Muscle of leg (tissue), 11 donors: ENCODE results near the gene TOR1A. TPM values are rescaled to one million over a fixed set of nuclear protein-coding genes. Genes with fewer than 3 reads are reported as not detected.
A peak's percentile ranks its signal among the peaks of the same experiment; 100 is the strongest.

ENCODE experiments used
- DNase-seq: peaks from one replicate; pipeline ENCODE4 v3.0.0; 2013
- H3K27ac ChIP-seq: one replicate; pipeline ENCODE4 v1.5.1; 2013; ENCODE audit warnings: mild to moderate bottlenecking, low read length, control low read depth
- H3K27me3 ChIP-seq: one replicate; pipeline ENCODE4 v1.6.1; 2013; ENCODE audit warnings: low read length; ENCODE audit not compliant: control insufficient read depth, insufficient read depth
- H3K36me3 ChIP-seq: one replicate; pipeline ENCODE4 v1.6.1; 2013; ENCODE audit warnings: low read length; ENCODE audit not compliant: control insufficient read depth, insufficient read depth
- H3K4me1 ChIP-seq: one replicate; pipeline ENCODE4 v1.6.1; 2013; ENCODE audit warnings: low read length; ENCODE audit not compliant: control insufficient read depth, insufficient read depth
- H3K4me3 ChIP-seq: one replicate; pipeline ENCODE4 v1.5.1; 2013; ENCODE audit warnings: low read length, control low read depth
- H3K9me3 ChIP-seq: replicated peaks from 2 replicates; pipeline ENCODE4 v1.6.1; 2013; ENCODE audit warnings: low read depth, low read length; ENCODE audit not compliant: control insufficient read depth
- WGBS: methylation state at CpG from one replicate; pipeline ENCODE4 v1.1.5; 2013; ENCODE audit warnings: missing lambda C conversion rate; ENCODE audit not compliant: insufficient coverage; 5-methylcytosine and 5-hydroxymethylcytosine counted together
- polyA plus RNA-seq, 8 donors: library from polyadenylated mRNA; unstranded; fragments of 120-200 nt; gene quantifications; one replicate each; pipeline versions ENCODE4 v1.2.1 to v1.2.3, GENCODE V29; 2013; ENCODE audit warnings: inconsistent platforms in 1 of 8, low replicate concordance in 1 of 8; ENCODE audit not compliant: insufficient read length in 8 of 8, insufficient read depth in 1 of 8
- total RNA-seq: library from RNA; stranded (reverse); fragments of 120-200 nt; gene quantifications from one replicate; pipeline ENCODE4 v1.2.4, GENCODE V29; 2013

Gene TOR1A
- total and polyA plus RNA-seq, 9 donors: 14.9 to 31.8 (median 23.8) TPM

DNA sequence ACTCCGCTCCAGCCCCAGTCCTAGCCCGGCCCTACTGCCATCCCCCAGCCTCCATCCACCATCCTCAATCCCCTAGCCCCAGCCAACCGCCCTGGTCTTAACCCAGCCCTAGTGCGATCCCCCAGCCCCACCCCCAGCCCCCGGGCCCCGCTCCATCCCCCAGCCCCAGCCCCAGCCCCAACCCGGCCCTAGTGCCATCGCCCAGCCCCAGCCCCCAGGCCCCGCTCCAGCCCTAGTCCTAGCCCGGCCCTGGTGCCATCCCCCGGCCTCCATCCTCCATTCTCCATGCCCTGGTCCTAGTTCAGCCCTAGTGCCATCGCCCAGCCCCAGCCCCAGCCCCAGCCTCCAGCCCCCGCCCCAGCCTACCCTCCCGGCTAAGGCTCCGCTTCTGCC lies 398 bp downstream of the TOR1A start:
- WGBS: 0% methylated on average over 6 of the region's 15 CpGs
- Histone ChIP-seq H3K27me3 (no peaks in the 10 kb centered on the region), H3K4me1 (peaks cover 7% of the 10 kb centered on the region), H3K36me3 (peaks cover 46% of the 10 kb centered on the region), H3K27ac (no peak overlapping the region), H3K4me3 (peak overlapping the region; percentile 70), H3K9me3 (no peaks in the 10 kb centered on the region)
- DNase-seq: no peak

- peaks cover 47% of the 10 kb centered on the region for H3K36me3 ChIP-seq
- WGBS: 25% methylated on average over 17 of the region's 26 CpGs
- H3K4me3 ChIP-seq: peak overlapping the region; percentile 47
- H3K4me1 ChIP-seq: peaks cover 7% of the 10 kb centered on the region
- no peaks in the 10 kb centered on the region for H3K9me3 ChIP-seq
- H3K27me3 ChIP-seq: no peaks in the 10 kb centered on the region
- no peak for DNase-seq
- no peak overlapping the region for H3K27ac ChIP-seq
Measured at GRCh38 chr9:129822898-129823541, 916 bp downstream of the TOR1A start.

GRCh38 chr9:129816501-129817435 lies 7.2 kb downstream of the TOR1A start:
- H3K27ac ChIP-seq: no peak overlapping the region

DNA sequence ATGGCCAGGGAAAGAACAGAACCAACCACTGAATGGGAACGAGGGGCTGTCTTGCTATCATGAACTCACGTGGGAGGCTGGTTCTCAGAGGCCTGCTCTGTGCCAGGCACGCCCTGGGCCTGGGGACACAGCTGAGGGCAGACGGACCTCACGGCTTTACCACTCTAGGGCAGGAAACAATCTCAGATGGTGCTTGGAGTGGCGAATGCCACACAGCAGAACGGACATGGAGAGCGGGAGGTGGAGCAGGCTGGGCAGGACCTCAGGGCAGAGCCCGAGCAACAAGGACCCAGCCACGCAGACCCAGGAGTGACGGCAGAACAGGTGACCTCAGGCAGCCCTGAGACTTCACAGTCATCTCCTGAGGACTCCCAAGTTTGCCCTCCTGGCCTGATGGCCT lies 8.7 kb downstream of the TOR1A start:
- Histone ChIP-seq H3K27me3 (no peaks in the 10 kb centered on the region), H3K4me1 (no peaks in the 10 kb centered on the region), H3K4me3 (no peak overlapping the region), H3K27ac (no peak overlapping the region), H3K36me3 (peaks cover 67% of the 10 kb centered on the region), H3K9me3 (no peaks in the 10 kb centered on the region)
- WGBS: 92% methylated on average over 11 of the region's 11 CpGs
- no peak for DNase-seq

More at GRCh38 chr9:129816501-129817435, 7.2 kb downstream of the TOR1A start:
- H3K36me3 ChIP-seq: peaks cover 76% of the 10 kb centered on the region
- H3K4me1 ChIP-seq: no peaks in the 10 kb centered on the region
- no peaks in the 10 kb centered on the region for H3K27me3 ChIP-seq
- no peak for DNase-seq
- H3K9me3 ChIP-seq: no peaks in the 10 kb centered on the region
- WGBS: 98% methylated on average over 11 of the region's 14 CpGs
- no peak overlapping the region for H3K4me3 ChIP-seq

DNA sequence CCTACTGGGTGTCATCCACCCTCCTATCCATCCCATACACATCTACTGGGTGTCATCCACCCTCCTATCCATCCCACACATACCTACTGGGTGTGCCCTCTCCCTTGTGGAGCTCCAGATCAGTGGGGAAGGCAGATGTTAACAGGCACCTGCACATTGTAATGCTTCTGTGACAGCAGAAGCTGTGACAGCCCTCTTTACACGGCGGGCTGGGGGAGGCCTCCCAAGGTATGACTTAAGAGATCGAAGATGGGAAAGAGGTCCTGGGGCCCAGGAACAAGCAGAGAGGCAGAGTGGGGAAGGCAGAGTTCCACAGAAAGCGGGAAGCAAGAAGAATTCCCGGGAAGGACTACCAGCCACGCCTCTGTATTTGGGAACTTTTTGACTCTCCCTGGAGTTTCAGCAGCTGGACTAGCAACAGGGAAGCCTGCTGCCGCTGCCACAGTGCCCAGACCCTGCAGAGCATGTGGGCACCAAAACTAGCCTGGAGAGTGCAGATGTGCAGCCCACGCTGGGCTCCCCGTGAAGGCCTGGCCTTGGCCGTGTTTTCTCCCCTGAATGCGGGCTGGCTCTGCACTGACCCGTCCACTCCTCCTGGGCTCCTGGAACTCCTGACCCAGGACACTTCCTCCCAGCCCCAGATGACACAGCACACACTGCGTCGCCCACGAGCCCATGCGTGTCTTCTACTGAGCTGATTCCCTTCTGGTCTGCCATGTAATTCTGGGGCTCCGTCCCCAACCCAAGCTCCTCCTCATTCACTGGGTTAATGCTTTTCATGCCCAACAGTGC lies 9.3 kb downstream of the TOR1A start:
- no peaks in the 10 kb centered on the region for H3K4me1 ChIP-seq
- H3K4me3 ChIP-seq: no peak overlapping the region
- no peaks in the 10 kb centered on the region for H3K27me3 ChIP-seq
- H3K9me3 ChIP-seq: no peaks in the 10 kb centered on the region
- no peak overlapping the region for H3K27ac ChIP-seq
- H3K36me3 ChIP-seq: peaks cover 69% of the 10 kb centered on the region
- WGBS: 84% methylated on average over 16 of the region's 17 CpGs
- DNase-seq: no peak

- H3K27me3 ChIP-seq: no peaks in the 10 kb centered on the region
- H3K27ac ChIP-seq: no peak overlapping the region
- no peaks in the 10 kb centered on the region for H3K9me3 ChIP-seq
- no peak overlapping the region for H3K4me3 ChIP-seq
- 87% methylated on average over 3 of the region's 9 CpGs for WGBS
- H3K4me1 ChIP-seq: no peaks in the 10 kb centered on the region
- peaks cover 72% of the 10 kb centered on the region for H3K36me3 ChIP-seq
- no peak for DNase-seq
Measured at GRCh38 chr9:129813661-129814060, 10.3 kb downstream of the TOR1A start.

GRCh38 chr9:129812385-129812784 lies 11.6 kb downstream of the TOR1A start:
- peaks cover 70% of the 10 kb centered on the region for H3K36me3 ChIP-seq
- H3K27me3 ChIP-seq: no peaks in the 10 kb centered on the region
- 89% methylated on average over 9 of the region's 9 CpGs for WGBS
- no peaks in the 10 kb centered on the region for H3K9me3 ChIP-seq
- no peaks in the 10 kb centered on the region for H3K4me1 ChIP-seq
- H3K4me3 ChIP-seq: no peak overlapping the region
- no peak for DNase-seq
- H3K27ac ChIP-seq: no peak overlapping the region

- H3K9me3 ChIP-seq: no peaks in the 10 kb centered on the region
- no peak overlapping the region for H3K27ac ChIP-seq
- peaks cover 71% of the 10 kb centered on the region for H3K36me3 ChIP-seq
- DNase-seq: no peak
- no peaks in the 10 kb centered on the region for H3K27me3 ChIP-seq
- no peaks in the 10 kb centered on the region for H3K4me1 ChIP-seq
- WGBS: 90% methylated on average over 6 of the region's 6 CpGs
- no peak overlapping the region for H3K4me3 ChIP-seq
Measured at GRCh38 chr9:129811967-129812363, 12.0 kb downstream of the TOR1A start.

GRCh38 chr9:129810788-129811187 lies 13.1 kb downstream of the TOR1A start:
- no peaks in the 10 kb centered on the region for H3K27me3 ChIP-seq
- no peak overlapping the region for H3K27ac ChIP-seq
- no peaks in the 10 kb centered on the region for H3K4me1 ChIP-seq
- peaks cover 64% of the 10 kb centered on the region for H3K36me3 ChIP-seq
- H3K4me3 ChIP-seq: no peak overlapping the region
- DNase-seq: no peak
- no CpG with 5 or more reads among the region's 6 CpGs for WGBS
- no peaks in the 10 kb centered on the region for H3K9me3 ChIP-seq

DNA sequence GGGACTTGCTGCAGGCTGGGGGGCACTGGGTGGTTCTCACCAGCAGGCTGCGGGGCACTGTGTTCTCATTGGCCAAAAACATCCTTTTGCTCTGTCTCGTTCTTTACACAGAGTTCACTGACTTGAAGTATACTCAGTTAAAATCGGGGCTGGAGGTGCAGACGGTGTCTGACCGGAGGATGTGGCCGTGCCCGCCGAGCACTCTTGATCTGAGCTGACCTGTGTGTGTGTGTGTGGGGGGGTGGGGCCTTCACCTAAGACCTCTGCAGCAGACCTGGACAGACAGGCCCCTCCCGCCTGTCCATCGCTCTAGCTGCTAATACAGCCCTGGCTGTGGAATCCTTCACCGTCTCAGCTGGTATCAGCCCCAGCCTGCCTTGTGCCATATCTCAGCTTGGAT lies 13.8 kb downstream of the TOR1A start:
- Histone ChIP-seq H3K36me3 (peaks cover 59% of the 10 kb centered on the region), H3K27me3 (no peaks in the 10 kb centered on the region), H3K4me3 (no peak overlapping the region), H3K4me1 (no peaks in the 10 kb centered on the region), H3K9me3 (no peaks in the 10 kb centered on the region), H3K27ac (no peak overlapping the region)
- DNase-seq: no peak
- 80% methylated on average over 11 of the region's 11 CpGs for WGBS
